Hematopoietic multipotent progenitor cell treated with erythropoietin and hydrocortisone succinate and interleukin-3 and kit ligand, for 4 days (in vitro differentiated cells): ENCODE measurements around the gene MICA.

ENCODE experiments used
- DNase-seq: peaks from one replicate; pipeline ENCODE4 v3.0.0-alpha.2; 2015

MICA gene

DNA sequence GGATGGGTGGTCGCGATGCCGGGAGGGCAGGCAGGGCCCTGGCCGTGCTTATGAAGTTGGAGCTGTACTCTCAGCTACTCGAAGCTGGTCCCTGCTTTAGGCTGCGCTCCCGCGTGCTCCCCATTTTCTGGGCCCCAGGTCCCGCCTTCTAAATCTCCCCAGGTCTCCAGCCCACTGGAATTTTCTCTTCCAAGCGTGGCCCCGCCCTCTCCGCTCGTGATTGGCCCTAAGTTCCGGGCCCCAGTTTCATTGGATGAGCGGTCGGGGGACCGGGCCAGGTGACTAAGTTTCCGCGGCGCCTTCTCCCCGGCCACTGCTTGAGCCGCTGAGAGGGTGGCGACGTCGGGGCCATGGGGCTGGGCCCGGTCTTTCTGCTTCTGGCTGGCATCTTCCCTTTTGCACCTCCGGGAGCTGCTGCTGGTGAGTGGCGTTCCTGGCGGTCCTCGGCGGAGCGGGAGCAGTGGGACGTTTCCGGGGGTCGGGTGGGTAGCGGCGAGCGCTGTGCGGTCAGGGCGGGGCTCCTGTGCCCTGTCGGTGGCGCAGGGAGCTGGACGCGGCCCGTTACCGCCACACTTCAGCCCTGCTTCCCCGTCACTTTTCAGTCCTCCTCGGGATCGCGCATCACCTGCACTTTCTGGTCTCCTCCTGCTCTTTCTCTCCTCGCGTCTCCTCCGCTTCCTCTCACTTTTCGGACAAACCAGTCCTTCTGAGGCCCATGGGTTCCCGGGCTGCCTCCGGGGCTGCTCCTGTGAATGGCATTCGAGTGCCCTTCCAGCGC is at the start of gene MICA:
Gene MICA (plus strand): TSS at position 313 of the 778 bp plus-strand sequence. CDS start 38 bp downstream, at position 351.
- peak; percentile 94 for DNase-seq

GRCh38 chr6:31354158-31354863 is 49.1 kb upstream of the MICA start:
- no peak for DNase-seq

DNA sequence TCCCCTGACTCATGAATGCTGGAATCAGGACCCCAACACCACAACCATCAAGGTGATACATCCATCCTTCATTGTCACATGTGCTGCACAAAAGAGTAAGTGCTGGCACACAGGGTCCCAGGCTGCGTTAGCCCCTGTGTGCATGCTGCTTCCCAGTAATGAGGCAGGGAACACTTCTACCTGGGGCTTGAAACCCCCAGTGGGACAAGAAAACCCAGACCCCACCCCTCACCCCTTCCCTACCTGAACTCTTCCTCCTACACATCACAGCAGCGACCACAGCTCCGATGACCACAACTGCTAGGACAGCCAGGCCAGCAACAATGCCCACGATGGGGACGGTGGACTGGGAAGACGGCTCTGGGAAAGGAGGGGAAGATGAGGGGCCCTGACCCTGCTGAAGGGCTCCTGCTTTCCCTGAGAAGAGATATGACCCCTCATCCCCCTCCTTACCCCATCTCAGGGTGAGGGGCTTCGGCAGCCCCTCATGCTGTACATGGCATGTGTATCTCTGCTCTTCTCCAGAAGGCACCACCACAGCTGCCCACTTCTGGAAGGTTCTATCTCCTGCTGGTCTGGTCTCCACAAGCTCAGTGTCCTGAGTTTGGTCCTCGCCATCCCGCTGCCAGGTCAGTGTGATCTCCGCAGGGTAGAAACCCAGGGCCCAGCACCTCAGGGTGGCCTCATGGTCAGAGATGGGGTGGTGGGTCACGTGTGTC is 48.4 kb upstream of the MICA start:
- no peak for DNase-seq

GRCh38 chr6:31355583-31355948 is 47.8 kb upstream of the MICA start:
- no peak for DNase-seq

GRCh38 chr6:31356216-31356945 is 47.0 kb upstream of the MICA start:
- DNase-seq: peak; percentile 51

DNA sequence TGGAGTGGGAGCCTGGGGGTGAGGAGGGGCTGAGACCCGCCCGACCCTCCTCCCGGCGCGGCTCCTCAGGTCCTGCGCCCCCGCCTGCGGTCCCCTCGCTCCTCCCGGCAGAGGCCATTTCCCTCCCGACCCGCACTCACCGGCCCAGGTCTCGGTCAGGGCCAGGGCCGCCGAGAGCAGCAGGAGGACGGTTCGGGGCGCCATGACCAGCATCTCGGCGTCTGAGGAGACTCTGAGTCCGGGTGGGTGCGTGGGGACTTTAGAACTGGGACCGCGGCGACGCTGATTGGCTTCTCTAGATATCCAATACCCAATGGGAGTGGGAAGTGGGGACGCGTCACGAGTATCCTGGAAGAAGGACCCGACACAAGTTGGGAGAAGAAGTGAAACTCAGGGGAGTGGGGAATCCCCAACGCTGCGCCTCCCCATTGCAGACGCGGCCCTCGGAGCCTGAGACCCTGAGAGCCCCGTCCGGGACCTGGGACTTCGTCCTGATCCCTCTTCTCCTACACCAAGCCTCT is 46.4 kb upstream of the MICA start, which contains the start of gene HLA-B:
Gene HLA-B (minus strand): TSS at position 234 of the 521 bp plus-strand sequence. CDS start 21 bp downstream, at position 213.
- DNase-seq: peak; percentile 95

GRCh38 chr6:31357886-31358285 is 45.5 kb upstream of the MICA start:
- DNase-seq: no peak

GRCh38 chr6:31358302-31358701 is 45.1 kb upstream of the MICA start:
- no peak for DNase-seq

- no peak for DNase-seq
Observed at GRCh38 chr6:31359581-31359980, 43.8 kb upstream of the MICA start.

GRCh38 chr6:31362751-31363150 is 40.6 kb upstream of the MICA start:
- no peak for DNase-seq

GRCh38 chr6:31363811-31364210 is 39.6 kb upstream of the MICA start:
- peak; percentile 18 for DNase-seq

- DNase-seq: no peak
Observed at GRCh38 chr6:31365864-31366263, 37.5 kb upstream of the MICA start.

DNA sequence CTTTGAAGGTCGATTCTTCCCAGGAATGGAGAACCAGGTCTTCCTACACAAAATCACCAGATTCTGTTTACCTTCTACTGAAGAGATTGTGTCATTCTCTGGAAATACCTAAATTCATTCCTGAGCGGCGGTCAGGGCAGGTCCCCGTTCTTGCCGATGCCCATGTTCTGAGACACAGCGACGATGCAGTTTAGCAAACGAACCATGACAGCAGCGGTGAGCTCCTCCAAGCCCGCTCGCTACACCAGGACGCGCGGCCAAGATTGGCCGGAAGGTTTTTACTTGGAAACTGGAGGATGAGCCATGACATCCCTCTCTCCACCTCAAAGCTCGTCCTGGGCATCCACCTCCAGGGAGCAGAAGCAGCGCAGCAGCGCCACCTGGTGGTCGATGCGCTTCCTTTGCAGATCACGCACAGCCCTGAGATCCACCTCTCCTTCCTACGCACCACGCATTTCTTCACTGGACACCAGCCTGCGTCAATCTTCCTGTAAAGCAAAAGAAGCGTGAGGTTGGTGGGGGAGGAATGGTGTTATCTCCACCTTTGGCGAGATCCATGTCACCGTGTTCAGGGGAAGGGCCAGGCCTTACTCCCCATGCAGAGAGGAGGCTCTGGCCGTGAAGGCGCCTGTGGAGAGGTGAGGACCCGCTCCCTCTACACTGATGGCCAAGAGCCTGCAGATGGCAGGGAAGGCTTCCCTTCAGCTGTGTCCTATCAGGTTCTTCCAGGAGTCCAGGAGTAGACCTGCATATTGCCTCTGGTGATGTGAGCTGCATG is 36.5 kb upstream of the MICA start:
- DNase-seq: peak; percentile 93

DNA sequence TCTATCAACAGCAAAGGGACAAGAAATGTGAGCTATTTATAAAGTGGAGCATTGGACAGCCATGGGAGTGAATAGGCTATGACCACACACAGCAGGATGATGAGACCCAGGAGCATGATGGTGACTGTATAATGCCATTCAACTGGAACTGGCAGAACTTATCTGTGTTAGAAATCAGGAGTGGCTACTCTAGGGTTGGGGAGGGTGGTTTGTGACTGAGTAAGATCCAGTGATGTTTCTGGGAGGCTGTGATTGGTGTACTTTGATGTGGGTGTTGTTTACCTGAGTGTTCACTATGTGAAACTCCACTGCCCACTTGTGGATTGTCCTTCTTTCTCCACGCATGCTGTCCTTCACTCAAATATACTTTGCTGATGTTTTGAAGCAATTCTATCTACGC is 34.9 kb upstream of the MICA start:
- no peak for DNase-seq

DNA sequence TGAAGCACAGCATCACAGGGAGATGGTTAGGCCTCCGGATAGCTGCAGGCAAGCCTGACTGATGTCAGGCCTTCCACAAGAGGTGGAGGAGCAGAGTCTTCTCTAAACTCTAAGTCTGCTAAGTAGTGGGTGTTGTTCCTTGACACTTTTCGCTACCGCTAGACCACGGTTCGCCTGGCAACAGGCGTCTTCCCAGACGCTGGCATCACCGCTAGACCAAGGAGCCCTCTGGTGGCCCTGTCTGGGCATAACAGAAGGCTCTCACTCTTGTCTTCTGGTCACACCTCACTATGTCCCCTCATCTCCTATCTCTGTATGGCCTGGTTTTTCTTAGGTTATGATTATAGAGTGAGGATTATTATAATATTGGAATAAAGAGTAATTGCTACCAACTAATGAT is 29.3 kb upstream of the MICA start:
- DNase-seq: peak; percentile 46

- DNase-seq: no peak
Observed at GRCh38 chr6:31375699-31376098, 27.7 kb upstream of the MICA start.

- DNase-seq: no peak
Observed at GRCh38 chr6:31377029-31377428, 26.4 kb upstream of the MICA start.

DNA sequence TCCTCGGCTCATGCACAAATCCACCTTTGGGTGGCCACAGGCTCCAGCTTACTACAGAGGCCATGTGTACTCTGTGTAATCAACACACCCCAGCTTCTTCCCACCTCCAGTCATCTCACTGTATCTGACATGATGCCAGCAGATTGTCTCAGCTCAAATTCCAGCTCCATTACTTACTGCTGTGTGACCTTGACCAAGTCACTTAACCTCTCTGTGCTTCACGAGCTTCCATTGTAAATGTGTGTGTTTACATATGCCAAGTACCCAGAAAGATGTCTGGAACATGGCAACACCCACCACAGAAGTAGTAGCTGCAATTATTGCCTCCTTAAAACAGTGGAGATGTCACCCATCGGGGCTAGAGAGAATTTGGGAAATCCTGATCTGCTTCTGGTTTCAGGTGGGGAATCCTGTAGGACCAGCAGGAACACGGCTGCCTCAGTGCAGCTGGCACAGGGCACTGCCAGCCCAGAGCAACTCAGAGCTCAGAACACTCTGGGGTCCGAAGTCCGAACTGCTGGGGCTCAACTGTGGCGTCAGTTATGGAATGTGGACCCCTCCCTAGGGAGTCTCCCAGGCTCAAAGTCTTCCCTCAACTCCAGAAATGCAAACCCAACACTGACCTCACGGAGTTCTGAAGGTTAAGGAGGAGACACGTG is 25.2 kb upstream of the MICA start:
- no peak for DNase-seq

- DNase-seq: no peak
Observed at GRCh38 chr6:31378721-31379103, 24.7 kb upstream of the MICA start.

- DNase-seq: no peak
Observed at GRCh38 chr6:31379850-31380249, 23.5 kb upstream of the MICA start.

GRCh38 chr6:31381666-31382065 is 21.7 kb upstream of the MICA start:
- no peak for DNase-seq
